Vagina (tissue), 2 donors: ENCODE data around the gene ARCN1.

Source experiments
- CTCF ChIP-seq, 3 experiments: fragments of 450-650 bp in 2 of 3; fragments of 200-600 bp in 1 of 3; sonication (generic) in 1 of 3; IDR thresholded peaks; one replicate each; pipeline ENCODE4 v1.5.1; 2017 to 2019; ENCODE audit warnings: antibody characterized with exemption in 3 of 3, mild to moderate bottlenecking in 2 of 3, moderate library complexity in 2 of 3
- POLR2A ChIP-seq, 2 donors: fragments of 450-650 bp; IDR thresholded peaks; one replicate each; pipeline ENCODE4 v1.6.1; 2017; ENCODE audit warnings: antibody characterized with exemption in 2 of 2, mild to moderate bottlenecking in 2 of 2, moderate library complexity in 2 of 2

GRCh38 chr11:118621071-118621783 is 49.0 kb downstream of the ARCN1 start:
- no peak for TF ChIP-seq CTCF (IDR thresholded peaks at IDR 0.05)
- TF ChIP-seq POLR2A (IDR thresholded peaks at IDR 0.05) = no peak
